Measurements from ENCODE around the gene AGAP1.
A peak's percentile ranks its signal among the peaks of the same experiment; 100 is the strongest.

The AGAP1 gene

GRCh38 chr2:235492850-235493344, 946 bp upstream of the AGAP1 start:
- DNase-seq = no peak

- peak; percentile 80 for DNase-seq
These were observed 455 bp upstream of the AGAP1 start for GRCh38 chr2:235493402-235493774.

DNA sequence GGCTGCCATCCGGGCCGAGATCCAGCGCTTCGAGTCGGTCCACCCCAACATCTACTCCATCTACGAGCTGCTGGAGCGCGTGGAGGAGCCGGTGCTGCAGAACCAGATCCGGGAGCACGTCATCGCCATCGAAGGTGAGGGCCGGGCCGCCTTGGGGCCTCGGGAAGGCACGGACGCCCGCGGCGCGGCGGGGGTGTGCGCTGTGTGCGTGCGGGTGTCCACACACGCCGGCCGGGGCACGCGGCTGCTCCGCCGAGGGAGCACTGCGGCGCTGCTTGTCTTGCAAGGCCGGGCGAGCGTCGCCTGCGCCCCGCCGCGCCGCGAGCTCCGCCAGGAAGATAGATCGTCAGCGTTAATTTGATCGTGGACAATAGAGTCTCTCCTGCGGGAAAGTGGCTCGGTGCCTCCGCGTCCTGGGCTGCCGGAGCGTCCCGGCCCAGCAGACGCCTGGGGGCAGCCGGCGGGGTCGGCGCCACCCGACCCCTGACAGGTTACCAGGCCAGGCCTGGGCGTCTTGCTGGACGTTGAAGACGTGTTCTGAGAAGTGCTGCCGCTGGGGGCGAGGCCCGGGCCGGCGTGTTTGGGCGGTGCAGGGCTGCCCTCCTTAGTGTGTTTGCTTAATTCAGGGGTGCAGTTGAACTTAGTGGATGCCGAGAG, 1.0 kb downstream of the AGAP1 start:
- peak; percentile 85 for DNase-seq

DNA sequence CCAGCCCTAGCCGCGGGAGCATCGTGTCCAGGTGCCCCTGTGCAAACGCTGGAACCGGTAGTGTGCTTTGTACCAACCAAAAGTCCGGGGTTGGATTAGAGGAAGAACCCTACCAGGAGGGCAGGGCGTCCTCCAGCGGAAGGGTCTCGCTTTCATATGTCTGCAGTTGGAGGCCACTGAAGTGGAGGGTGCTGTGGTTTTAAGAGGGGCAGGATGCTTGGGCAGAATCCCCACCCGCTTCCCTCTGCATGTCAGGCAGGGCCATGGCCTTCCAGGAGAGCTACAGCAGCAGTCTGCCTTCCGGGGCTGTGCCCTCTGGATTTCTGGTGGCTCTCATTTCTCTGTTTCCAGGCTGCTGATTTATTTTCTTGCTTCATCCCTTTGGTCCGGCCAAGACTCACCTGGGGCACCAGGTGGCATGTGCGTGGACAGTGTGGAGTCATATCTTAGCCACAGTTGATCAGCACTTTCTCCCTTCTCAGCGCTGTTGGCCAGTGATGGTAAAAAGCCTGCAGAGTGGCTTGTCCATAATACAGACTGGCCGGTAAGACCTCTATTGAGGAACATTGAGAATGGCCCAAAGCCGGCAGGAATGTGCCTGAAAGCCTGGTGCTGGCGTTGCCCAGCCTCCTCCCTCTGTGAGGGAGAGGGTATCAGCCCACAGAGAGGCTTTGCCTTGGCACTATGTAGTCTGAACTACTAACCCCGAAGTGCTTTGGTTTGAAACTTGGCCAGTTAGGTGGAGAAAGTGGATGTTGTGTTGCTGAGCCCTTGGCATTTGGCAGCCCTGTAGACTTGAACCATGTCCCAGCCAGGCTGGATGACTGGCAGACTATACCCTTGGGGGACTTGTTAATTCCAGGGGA, 1.8 kb downstream of the AGAP1 start:
- DNase-seq = no peak

DNA sequence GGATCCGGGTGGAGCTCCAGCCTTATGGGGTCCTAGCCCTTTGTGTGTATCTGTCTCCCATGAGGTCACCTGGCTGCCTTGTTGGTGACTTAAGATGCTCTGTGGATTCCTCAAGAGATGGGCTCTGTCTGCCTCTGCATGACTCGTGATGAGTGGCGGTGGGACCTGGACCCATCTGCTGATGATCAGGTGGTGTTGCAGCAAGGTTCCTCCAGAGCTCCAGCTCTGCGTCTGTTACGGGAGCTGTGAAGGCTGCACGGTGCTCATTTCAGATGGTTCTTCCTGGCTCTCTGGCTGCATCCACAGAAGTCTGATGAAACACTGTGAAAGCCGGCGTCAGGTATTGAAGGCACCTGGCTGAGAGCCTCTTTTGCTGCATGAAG, 2.4 kb downstream of the AGAP1 start:
- no peak for DNase-seq

- DNase-seq = no peak
These were observed 3.3 kb downstream of the AGAP1 start for GRCh38 chr2:235497096-235497495.

- DNase-seq = peak; percentile 59
These were observed 4.7 kb downstream of the AGAP1 start for GRCh38 chr2:235498541-235498940.

- no peak for DNase-seq
These were observed 5.3 kb downstream of the AGAP1 start for GRCh38 chr2:235498946-235499812.

DNA sequence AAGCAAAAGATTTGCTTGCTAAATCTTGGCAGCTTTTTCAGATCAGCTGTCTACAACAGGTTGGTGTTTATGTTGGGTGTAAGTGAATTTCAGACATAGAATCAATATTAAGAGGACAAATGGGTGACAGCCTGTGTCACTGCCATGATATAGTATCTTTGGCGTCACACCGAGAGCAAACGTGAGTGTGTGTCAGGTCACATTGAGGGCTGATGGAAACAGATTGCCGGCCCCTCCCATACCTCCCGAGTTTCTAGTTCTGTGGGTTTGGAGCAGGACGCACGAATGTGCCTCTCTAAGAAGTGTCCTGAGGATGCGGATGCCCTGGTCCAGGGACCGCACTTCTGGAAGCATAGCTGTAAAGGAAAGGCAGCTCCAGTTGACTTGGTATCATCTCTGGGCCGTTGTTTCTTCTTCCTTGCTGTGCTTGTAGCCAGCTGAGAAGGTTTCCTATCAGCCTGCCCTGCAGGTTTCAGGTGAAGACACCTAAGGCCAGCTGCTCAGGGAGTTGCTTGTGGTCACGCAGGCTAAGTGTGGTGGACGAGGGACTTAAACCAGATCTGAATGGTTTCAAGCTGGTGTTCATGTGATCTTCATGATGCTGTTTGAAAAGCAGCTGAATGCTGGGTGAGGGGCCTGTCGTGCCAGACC, 6.4 kb downstream of the AGAP1 start:
- no peak for DNase-seq

GRCh38 chr2:235500761-235501672, 7.2 kb downstream of the AGAP1 start:
- DNase-seq = no peak

- no peak for DNase-seq
These were observed 7.8 kb downstream of the AGAP1 start for GRCh38 chr2:235501673-235502031.

- no peak for DNase-seq
These were observed 8.5 kb downstream of the AGAP1 start for GRCh38 chr2:235502336-235502735.

- peak; percentile 47 for DNase-seq
These were observed 10.8 kb downstream of the AGAP1 start for GRCh38 chr2:235504441-235505180.

- peak; percentile 54 for DNase-seq
These were observed 11.4 kb downstream of the AGAP1 start for GRCh38 chr2:235505181-235505741.

GRCh38 chr2:235506291-235506996, 12.6 kb downstream of the AGAP1 start:
- DNase-seq = no peak

- no peak for DNase-seq
These were observed 13.3 kb downstream of the AGAP1 start for GRCh38 chr2:235506997-235507615.

GRCh38 chr2:235507928-235508327, 14.1 kb downstream of the AGAP1 start:
- no peak for DNase-seq

DNA sequence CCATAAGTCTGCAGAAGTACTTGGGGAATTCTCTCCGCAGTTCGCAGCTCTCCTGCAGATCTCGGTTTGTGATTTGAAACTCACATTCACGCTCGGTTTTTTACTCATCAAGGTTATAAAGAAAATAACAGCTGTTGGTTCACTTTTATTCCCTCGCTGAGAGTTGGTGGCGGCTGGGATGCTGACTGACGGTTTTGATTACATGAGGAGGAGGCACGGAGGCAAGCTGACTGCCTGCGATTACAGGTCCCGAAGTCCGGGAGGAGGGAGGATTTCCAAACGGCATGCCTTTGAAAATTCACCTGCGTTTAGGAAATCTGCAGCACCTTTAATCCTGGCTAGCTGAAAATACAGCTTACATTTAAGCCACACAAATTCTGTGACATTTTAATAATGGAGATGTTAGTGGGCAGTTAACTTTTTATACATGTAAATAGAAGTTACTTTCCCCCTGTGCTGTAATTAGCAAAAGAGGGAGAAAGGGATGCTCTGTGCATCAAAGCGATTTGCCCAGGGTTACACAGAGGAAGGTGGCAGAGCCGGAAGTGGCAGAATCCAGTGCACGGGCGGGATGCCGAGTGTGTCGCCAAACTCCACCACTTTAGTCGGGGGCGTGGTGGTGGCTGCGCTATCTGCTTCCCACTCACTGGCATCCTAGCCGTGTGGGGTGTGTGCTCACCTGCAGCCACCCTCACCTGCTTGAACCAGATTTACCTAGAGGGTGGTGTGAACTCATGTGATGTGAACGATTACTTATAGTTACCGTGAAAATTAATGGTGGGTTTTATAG, 14.7 kb downstream of the AGAP1 start:
- no peak for DNase-seq

DNA sequence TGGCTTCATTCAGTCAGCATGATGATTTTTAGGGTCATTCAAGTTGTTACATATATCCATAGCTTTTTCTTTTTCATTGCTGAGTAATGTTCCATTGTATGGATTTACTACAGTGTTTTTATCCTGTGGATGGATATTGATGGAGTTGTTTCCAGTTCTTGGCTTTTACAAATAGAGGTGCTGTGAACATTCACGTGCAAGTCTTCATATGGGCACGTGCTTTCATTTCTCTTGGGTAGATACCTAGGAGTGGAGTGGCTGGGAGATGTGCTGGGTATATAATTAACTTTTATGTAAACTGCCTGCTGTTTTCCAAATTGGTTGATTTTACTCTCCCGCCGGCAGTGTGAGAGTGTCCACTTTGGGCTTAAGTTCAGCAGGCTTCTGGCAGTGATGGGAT, 16.5 kb downstream of the AGAP1 start:
- no peak for DNase-seq

Data from retina (tissue), 1 donor.